DOHH2 (cell line): ENCODE data around the gene DHRS4L2.
A peak's percentile ranks its signal among the peaks of the same experiment; 100 is the strongest.
"Not testable (repeated sequence)": the region's sequence is repeated elsewhere in the genome, so short reads cannot be mapped to it uniquely, and the experiment has no call there.

Experiments used
- H3F3A ChIP-seq: fragments of 200-600 bp; sonication (generic), shearing (Covaris generic); 2 replicates; pipeline ENCODE4 v1.6.0; 2016; ENCODE audit warnings: antibody characterized with exemption, mild to moderate bottlenecking; ENCODE audit not compliant: control insufficient read depth, insufficient read depth
- H3K27ac ChIP-seq: fragments of 200-600 bp; sonication (generic); 2 replicates; pipeline ENCODE4 v1.5.1; 2014; ENCODE audit warnings: low read depth, mild to moderate bottlenecking, low read length, moderate library complexity
- H3K27me3 ChIP-seq: fragments of 200-600 bp; sonication (generic); 2 replicates; pipeline ENCODE4 v1.6.1; 2014; ENCODE audit warnings: mild to moderate bottlenecking, low read length, mixed read lengths; ENCODE audit not compliant: control insufficient read depth
- H3K36me3 ChIP-seq: fragments of 200-600 bp; sonication (generic); 2 replicates; pipeline ENCODE4 v1.6.1; 2014; ENCODE audit warnings: mild to moderate bottlenecking, low read length, moderate library complexity, mixed read lengths; ENCODE audit not compliant: control insufficient read depth
- H3K4me1 ChIP-seq: fragments of 200-600 bp; sonication (generic); 2 replicates; pipeline ENCODE4 v1.6.1; 2014; ENCODE audit warnings: mild to moderate bottlenecking, low read length, mixed read lengths; ENCODE audit not compliant: control insufficient read depth
- H3K4me2 ChIP-seq: fragments of 200-600 bp; sonication (generic); 2 replicates; pipeline ENCODE4 v1.6.0; 2014; ENCODE audit warnings: mild to moderate bottlenecking, low read length, moderate library complexity
- H3K4me3 ChIP-seq: fragments of 200-600 bp; sonication (generic); 2 replicates; pipeline ENCODE4 v1.5.1; 2014; ENCODE audit warnings: mild to moderate bottlenecking, low read length, mixed read lengths
- H3K79me2 ChIP-seq: fragments of 200-600 bp; sonication (generic); 2 replicates; pipeline ENCODE4 v1.6.1; 2014; ENCODE audit warnings: mild to moderate bottlenecking, low read length, mixed read lengths; ENCODE audit not compliant: control insufficient read depth
- H3K9me2 ChIP-seq: fragments of 200-600 bp; sonication (generic); replicated peaks from 2 replicates; pipeline ENCODE4 v1.6.1; 2014; ENCODE audit warnings: mild to moderate bottlenecking, low read length, mixed read lengths; ENCODE audit not compliant: control insufficient read depth
- H3K9me3 ChIP-seq: fragments of 200-600 bp; sonication (generic); 2 replicates; pipeline ENCODE4 v1.6.1; 2014; ENCODE audit warnings: antibody characterized with exemption, low read length, mixed read lengths; ENCODE audit not compliant: control insufficient read depth, insufficient read depth
- H4K20me1 ChIP-seq: fragments of 200-600 bp; sonication (generic); 2 replicates; pipeline ENCODE4 v1.6.0; 2014; ENCODE audit warnings: low read depth, mild to moderate bottlenecking, antibody characterized with exemption, low read length, moderate library complexity; ENCODE audit not compliant: control insufficient read depth, insufficient read depth
- CTCF ChIP-seq: fragments of 200-600 bp; sonication (generic); IDR thresholded peaks from one replicate; pipeline ENCODE4 v1.5.1; 2014; ENCODE audit warnings: antibody characterized with exemption, mild to moderate bottlenecking, low read depth, low read length; ENCODE audit not compliant: poor library complexity, severe bottlenecking
- EZH2phosphoT487 ChIP-seq: fragments of 200-600 bp; sonication (generic); IDR thresholded peaks from 2 replicates; pipeline ENCODE4 v1.6.1; 2017; ENCODE audit warnings: borderline replicate concordance, mild to moderate bottlenecking, antibody characterized with exemption, low read length, moderate library complexity, mixed read lengths

The DHRS4L2 gene

GRCh38 chr14:23988607-23989363 lies at the start of gene DHRS4L2:
Gene DHRS4L2 (plus strand): TSS chr14:23988929. CDS start chr14:23988948, 19 bp downstream.
- H3K9me2 ChIP-seq, H3K79me2 ChIP-seq, H3K36me3 ChIP-seq, H4K20me1 ChIP-seq, H3K27ac ChIP-seq, H3F3A ChIP-seq, H3K9me3 ChIP-seq, H3K27me3 ChIP-seq: not testable (repeated sequence)
- peaks cover 10% of the 10 kb centered on the region for H3K4me1 ChIP-seq
- H3K4me3 ChIP-seq = peak within 1 kb of the TSS; percentile 74
- peak within 1 kb of the TSS; percentile 68 for H3K4me2 ChIP-seq

GRCh38 chr14:23939607-23940326 lies 49.0 kb upstream of the DHRS4L2 start:
- Histone ChIP-seq H3K27me3 (no peaks in the 10 kb centered on the region), H3K27ac (no peak overlapping the region), H3K36me3 (no peaks in the 10 kb centered on the region), H3K4me2 (no peak overlapping the region), H3K79me2 (peaks cover 4% of the 10 kb centered on the region), H4K20me1 (no peaks in the 10 kb centered on the region), H3F3A (no peaks in the 10 kb centered on the region), H3K9me3 (no peaks in the 10 kb centered on the region), H3K4me1 (no peaks in the 10 kb centered on the region), H3K9me2 (no peaks in the 10 kb centered on the region), H3K4me3 (no peak overlapping the region)
- no peak for TF ChIP-seq CTCF
- TF ChIP-seq EZH2phosphoT487 = no peak

- Histone ChIP-seq H3K9me2 (no peaks in the 10 kb centered on the region), H3K27ac (no peak overlapping the region), H3K4me3 (no peak overlapping the region), H3K79me2 (peaks cover 8% of the 10 kb centered on the region), H3K4me2 (no peak overlapping the region), H3K36me3 (no peaks in the 10 kb centered on the region), H3K27me3 (no peaks in the 10 kb centered on the region), H3K4me1 (no peaks in the 10 kb centered on the region), H3K9me3 (no peaks in the 10 kb centered on the region), H4K20me1 (no peaks in the 10 kb centered on the region), H3F3A (no peaks in the 10 kb centered on the region)
- TF ChIP-seq CTCF (no peak), EZH2phosphoT487 (no peak)
Measured at GRCh38 chr14:23941230-23941629, 47.5 kb upstream of the DHRS4L2 start.

- Histone ChIP-seq H3K4me3 (no peak overlapping the region), H3K4me2 (no peak overlapping the region), H3K27ac (no peak overlapping the region), H3F3A (no peaks in the 10 kb centered on the region), H3K79me2 (peaks cover 11% of the 10 kb centered on the region), H3K9me2 (no peaks in the 10 kb centered on the region), H3K36me3 (no peaks in the 10 kb centered on the region), H3K27me3 (no peaks in the 10 kb centered on the region), H3K4me1 (no peaks in the 10 kb centered on the region), H4K20me1 (no peaks in the 10 kb centered on the region), H3K9me3 (no peaks in the 10 kb centered on the region)
- TF ChIP-seq CTCF = no peak
- TF ChIP-seq EZH2phosphoT487 = no peak
Measured at GRCh38 chr14:23941669-23942068, 47.1 kb upstream of the DHRS4L2 start.
